ENCODE measurements around the gene GNG8.

- no peak for TF ChIP-seq POLR2AphosphoS5 (IDR thresholded peaks at IDR 0.05)
- no peak for TF ChIP-seq CTCF (IDR thresholded peaks at IDR 0.05; ENCODE audit: poor library complexity, severe bottlenecking)
- TF ChIP-seq SMC3 (conservative IDR thresholded peaks at IDR 0.05; ENCODE audit: poor library complexity) = no peak
- no peak for TF ChIP-seq EZH2 (IDR thresholded peaks at IDR 0.05; ENCODE audit: borderline replicate concordance, insufficient read depth, low read length, poor library complexity, severe bottlenecking)
- no peak for TF ChIP-seq MXI1 (conservative IDR thresholded peaks at IDR 0.05; ENCODE audit: poor library complexity, severe bottlenecking)
- no peak for TF ChIP-seq REST (IDR thresholded peaks at IDR 0.05; ENCODE audit: borderline replicate concordance)
- no peak for TF ChIP-seq RAD21 (conservative IDR thresholded peaks at IDR 0.05)
- no peak for TF ChIP-seq EP300 (conservative IDR thresholded peaks at IDR 0.05; ENCODE audit: poor library complexity, severe bottlenecking)
These were observed 10.9 kb downstream of the GNG8 start, which contains the start of gene PTGIR for GRCh38 chr19:46624958-46625661.
